LHCN-M2 (cell line): ENCODE results near the gene TICAM2. TPM values are rescaled to one million over a fixed set of nuclear protein-coding genes. Genes with fewer than 3 reads are reported as not detected.
"Not testable (repeated sequence)": the region's sequence is repeated elsewhere in the genome, so short reads cannot be mapped to it uniquely, and the experiment has no call there.

ENCODE experiments used
- DNase-seq: peaks from one replicate; pipeline ENCODE4 v3.0.0-alpha.2; 2012; ENCODE audit warnings: low read depth
- polyA plus RNA-seq: library from polyadenylated mRNA; unstranded; fragments of >200 nt; gene quantifications from one replicate; pipeline ENCODE4 v1.2.1, GENCODE V29; 2012; ENCODE audit warnings: missing spikeins
- total RNA-seq: library from RNA; depleted of rRNA; stranded (reverse); fragments of >200 nt; gene quantifications from 2 replicates; pipeline ENCODE4 v1.2.3, GENCODE V29; 2014; rRNA removed

The TICAM2 gene, protein sequence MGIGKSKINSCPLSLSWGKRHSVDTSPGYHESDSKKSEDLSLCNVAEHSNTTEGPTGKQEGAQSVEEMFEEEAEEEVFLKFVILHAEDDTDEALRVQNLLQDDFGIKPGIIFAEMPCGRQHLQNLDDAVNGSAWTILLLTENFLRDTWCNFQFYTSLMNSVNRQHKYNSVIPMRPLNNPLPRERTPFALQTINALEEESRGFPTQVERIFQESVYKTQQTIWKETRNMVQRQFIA
- total RNA-seq = 7.5 and 9.1 TPM in 2 replicates
- polyA plus RNA-seq = 5.2 TPM

DNA sequence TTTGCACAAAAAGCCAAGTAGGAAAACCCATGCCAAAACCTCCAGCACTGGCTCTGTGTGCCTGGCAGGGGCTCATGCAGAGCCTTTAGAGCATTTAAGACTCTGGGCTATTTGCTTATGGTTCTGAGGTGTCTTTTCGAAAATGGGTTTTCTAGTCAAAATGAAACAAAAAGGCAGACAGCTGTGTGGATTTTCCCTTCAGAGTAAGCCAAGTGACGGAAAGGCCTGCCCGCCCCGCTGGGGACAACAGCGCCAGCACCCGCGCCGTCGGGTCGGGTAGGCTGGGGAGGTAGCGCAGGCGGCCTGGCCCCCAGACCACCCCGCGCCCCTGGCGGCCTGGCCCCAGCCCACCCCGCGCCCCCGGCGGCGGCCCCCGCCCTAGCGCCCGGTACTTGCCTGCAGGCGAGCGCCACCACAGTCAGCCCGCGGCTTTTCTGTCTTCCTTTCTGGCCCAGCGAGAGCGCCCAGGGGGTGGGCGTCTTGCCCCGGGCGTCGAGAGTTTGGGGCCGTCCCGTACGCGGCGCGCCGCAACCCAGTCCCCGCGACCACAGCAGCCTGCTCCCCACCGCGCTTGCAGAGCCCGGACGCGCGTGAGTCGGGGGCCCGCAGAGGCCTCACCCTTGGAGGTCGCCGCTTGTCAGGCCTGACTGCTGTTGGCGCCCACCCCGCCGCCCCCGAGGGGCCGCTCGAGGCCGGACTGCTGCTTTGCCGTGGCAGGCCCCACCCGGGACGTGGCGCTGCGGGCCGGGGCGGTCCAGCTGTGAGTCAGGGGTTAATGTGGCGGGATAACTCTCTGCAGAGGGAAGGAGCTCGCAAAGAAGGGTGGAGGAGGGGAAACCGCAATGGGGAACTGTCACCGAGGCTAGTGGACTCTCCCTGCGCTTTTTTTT is at the start of gene TICAM2:
TSS of gene TICAM2 (minus strand) at position 779 of the 890 bp plus-strand sequence. CDS start 21,223 bp downstream, outside the sequence.
- DNase-seq = peak; percentile 77

DNA sequence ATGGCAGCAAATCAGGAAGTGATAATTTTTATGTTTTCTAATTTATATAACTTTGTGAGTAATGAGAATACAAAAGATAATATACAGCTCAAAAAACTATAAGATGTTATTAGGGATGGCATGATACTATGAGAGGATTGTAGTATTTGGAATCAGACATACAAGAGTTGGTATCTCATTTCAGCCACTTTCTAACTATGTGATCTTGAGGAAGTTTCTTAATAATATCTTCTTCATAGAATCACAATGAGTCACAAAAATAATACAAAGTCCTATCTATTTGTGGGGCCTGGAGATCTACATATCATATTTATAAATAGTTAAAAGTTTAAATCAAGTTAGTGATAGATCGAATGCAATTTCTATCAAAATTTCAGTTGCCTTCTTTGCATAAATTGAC is 47.3 kb upstream of the TICAM2 start:
- peak; percentile 35 for DNase-seq

DNA sequence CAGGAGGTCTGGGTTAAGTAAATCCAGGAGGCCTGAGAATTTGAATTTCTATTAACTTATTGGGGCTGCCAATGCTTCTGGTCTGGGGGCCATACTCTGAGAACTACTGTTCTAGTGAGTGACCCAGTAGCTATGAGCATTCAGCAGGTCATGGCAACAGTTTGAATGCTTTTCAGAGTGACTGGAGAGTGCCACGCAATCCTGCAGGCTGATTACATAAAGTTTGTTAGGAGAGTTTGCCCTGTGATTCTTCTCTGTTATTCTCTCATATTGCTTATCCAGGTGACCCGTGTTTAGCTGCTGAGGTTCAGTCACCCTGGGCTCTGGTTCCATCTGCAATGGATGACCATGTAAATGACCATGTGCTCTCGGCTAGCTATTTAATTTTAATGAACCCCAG is 45.8 kb upstream of the TICAM2 start:
- no peak for DNase-seq

DNA sequence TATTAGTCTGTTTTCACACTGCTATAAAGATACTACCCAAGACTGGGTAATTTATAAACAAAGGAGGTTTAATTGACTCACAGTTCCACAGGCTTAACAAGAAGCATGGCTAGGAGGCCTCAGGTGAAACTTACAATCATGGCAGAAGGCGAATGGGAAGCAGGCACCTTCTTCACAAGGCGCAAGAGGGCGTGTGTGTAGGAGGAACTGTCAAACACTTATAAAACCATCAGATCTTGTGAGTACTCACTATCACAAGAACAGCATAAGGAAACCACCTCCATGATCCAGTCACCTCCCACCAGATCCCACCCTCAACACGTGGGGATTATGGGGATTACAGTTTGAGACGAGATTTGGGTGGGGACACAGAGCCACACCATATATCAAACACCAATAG is 43.1 kb upstream of the TICAM2 start:
- not testable (repeated sequence) for DNase-seq

DNA sequence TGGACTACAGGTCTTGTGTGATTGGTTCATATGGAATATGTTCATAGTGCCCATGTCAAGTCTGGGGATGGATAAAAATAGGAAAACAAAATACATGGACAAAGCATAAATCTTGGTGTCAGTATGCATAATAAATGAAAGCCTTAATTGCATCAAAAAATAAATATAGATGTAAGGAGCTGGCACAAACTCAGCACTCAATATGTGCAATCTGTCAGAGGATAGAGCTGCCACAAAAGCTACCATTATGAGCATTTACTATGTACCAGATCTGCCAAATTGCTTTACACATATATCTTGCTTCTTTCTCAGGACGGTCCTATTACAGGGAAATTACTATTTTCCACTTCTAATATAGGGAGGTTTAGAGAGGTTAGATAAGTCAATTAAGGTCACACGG is 41.8 kb upstream of the TICAM2 start:
- DNase-seq = no peak

DNA sequence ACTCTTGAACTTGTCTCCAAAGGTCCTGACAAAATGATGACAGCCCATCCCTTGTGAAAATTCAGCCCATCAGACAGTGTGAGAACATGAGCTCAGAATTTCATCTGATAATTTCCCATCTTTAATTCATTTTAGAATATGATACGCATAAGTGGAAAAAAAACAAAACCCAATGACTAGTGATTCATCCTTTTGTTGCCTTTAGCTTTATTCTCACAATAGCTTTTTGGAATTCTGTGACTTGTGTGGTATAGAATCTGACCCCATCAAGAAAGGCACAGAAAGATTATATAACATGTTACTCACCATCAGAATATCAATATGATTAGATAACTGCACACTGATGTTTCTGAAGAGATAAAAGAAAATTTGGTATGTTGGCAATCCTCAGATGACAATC is 39.7 kb upstream of the TICAM2 start:
- peak; percentile 26 for DNase-seq

DNA sequence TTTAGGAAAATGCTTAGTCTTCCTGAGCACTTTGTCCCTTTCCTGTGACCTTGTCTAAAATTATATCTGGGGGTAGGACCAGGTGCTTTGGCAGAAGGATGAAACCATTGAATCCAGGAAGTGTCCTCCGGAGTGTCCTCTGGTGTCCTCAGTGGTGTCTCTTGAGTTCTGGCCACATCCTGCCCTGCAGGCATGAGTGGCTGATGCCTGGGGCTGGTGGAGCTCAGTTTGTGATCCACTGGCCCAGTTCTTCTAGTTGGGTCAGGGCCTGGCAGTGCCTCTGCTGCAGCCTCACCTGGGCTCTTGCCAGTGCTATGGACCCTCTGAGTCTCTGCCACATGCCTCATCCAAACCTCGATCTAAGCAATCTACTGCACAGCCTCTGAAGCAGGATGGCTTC is 38.0 kb upstream of the TICAM2 start:
- DNase-seq = no peak

DNA sequence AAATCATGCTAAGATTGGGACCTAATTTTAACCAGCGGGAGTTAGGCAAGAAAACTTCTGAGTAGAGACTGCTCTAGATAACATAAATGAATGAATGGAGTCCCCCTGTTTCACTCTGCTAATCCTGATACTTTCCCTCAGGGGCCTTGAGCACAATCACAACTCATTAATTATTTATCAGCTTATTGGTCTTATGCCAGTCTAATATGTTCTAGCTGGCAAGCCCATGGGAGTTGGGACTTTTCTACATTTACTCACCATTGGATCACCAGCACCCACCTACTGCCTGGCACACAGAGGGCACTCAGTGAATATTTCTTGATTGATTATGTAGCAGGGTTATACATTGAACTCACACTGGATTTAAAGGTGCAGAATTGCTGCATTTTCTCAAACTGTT is 37.1 kb upstream of the TICAM2 start:
- no peak for DNase-seq

DNA sequence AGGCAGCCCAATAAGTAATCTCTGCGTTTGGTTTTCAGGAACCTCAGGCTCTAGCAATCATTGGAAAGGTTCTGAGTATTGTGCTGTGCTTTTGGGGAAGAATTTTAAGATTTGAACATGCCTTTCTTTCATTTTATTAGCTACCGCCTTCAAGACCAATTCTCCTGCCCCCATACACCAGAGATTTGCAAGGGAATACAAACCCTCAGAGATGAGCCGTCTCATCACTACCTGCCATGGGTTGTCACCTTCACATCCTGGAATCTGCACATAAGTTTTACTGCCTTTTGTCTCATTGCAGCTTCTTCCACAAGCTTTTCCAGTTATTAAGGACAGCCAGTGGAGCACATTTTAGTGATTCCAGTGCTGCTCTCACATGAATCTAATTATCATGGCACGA is 35.2 kb upstream of the TICAM2 start:
- no peak for DNase-seq

DNA sequence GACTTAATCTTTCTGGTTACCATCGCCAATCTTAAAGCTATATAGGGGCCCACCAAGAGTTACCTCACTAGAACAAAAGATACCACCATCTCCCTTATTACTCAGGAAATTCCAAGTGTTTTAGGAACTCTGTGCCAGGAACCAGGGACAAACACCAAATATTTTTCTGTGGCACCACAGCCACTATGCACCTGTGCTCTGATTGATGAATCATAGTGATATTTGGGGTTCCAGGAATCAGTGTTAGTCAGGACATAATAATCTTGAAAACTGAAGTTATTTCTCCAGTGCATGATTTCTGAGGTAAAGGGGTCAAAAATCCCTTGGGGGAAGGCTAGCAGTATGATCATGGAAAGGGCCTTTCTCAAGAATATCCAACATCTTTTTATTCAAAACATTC is 33.7 kb upstream of the TICAM2 start:
- peak; percentile 33 for DNase-seq

DNA sequence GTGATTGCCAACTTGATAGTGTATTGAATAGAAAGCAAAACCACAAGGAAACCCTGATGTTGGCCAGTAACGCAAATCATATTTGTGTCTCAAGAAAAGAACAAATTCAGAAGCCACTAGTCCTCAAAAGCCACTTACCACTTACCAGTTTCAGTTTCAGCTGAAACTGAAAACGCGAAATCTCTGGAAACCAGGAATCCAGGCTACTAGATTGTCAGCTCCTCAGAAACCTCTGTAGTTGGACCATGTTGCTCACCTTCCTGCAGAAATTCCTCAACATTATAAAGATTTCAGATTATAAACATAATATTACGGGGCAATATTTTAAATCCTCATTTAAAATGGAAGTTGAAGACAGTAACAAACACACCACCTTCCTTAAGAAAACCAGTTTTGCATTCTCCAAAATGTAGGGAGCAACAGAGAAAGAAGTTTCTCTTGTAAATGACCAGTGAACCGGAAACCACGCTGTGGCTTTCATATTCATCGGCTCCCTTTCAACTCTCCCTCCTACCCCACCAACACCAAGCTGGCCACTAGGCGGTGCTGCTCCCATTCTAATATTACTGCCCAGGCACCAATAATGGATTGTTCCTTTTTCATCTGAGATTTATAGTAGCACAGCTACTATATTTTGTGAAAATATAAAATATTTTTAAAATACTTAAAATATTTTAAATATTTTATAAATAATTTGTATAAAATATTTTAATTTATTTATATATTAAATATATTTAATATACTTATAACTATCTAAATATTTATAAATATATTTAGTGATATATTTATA is 32.3 kb upstream of the TICAM2 start:
- DNase-seq = peak; percentile 79

DNA sequence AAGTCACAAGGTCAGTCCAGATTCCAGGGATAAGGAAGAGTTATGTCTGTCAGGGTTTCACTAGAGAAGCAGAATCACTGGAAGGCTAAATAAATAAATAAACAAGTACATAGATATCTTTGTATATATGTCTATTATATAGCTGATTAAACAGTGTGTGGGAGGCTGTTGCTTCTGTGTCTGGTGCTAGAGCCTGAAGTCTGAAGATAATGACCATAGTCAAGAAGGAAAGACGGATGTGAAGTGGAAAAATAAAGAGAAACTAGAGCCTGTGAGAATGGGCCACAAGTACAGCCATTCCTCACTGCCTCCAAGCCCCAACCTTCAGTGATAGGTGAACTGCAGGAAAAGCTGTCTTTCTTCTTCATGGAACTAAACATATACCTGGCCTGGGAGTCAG is 27.6 kb upstream of the TICAM2 start:
- no peak for DNase-seq

DNA sequence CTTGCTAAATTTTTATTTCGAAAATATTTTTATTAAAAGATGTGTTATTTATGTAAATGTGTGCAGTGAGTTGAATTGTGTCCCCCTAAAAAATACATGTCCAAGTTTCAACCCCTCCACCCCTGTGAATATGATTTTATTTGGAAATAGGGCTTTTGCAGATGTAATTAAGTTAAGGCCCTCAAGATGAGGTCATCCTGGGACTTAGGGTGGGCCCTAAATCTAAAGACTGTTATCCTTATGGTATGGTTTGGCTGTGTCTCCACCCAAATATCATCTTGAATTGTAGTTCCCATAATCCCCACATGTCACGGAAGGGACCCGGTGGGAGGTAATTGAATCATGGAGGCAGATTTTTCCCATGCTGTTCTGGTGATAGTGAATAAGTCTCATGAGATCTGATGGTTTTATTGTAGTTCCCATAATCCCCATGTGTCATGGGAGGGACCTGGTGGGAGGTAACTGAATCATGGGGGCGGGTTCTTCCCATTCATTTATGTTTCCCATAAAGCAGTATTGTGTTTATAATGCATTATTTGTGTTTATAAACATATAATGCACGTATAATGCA is 25.1 kb upstream of the TICAM2 start:
- DNase-seq = no peak

DNA sequence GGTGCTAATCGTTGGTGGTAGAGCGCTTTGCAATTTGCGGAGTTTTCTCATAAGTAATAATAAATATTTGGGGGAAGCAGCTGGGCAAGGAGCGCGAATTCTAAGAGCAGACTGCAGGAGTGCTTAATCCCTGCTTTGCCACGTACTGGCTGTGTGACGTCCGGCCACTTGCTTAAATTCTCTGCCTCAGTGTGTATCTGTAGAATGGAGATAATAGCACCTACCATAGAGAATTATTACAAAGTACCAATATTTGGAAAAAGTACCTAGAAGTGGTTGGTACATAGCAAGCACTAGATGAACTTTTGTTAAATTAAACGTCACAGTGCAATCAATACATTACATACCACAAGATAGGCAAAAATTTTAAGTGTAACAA is 24.2 kb upstream of the TICAM2 start:
- no peak for DNase-seq

DNA sequence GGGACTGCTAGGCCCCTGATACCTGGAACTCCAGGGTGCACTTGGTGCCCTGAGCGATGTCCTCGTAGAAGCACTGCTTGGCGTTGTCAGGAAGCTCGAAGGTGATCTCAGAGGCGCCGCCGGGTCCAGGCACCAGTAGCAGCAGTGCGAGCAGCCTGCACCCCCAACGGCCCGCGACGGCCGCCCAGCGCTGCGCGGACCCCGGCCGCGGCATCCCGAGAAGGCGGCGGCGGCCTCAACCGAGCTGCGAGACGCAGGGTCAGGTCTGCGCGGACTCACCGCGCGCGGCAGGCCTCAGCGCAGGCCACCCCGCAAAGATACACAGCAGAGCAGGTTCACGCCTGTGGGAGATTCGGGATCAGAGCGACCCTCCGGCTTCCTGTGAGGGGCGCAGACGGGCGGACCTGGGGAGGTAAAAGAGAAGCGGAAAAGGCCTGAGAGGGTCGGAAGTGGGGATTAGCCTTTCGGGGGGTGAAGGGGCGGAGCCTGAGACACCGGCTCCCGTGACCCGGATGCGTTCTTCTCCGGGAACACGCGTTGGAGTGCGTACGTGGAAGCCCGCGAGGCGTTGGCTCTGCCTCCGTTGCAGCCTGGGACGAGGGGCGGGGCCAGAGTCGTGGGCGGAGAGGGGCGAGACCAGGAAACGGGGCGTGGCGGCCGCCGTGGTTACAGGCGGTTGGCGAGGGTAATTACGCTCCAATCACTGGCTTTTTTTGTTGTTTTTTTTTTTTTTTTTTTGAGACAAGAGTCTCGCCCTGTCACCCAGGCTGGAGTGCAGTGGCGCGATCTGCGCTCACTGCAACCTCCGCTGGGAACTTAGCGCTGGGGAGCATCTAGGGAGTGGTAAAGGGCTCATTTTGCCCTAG is 23.5 kb upstream of the TICAM2 start, which contains the start of gene TMED7:
TSS of gene TMED7 (minus strand) at position 458 of the 866 bp plus-strand sequence. CDS start at position 214, 244 bp downstream.
- peak; percentile 97 for DNase-seq

DNA sequence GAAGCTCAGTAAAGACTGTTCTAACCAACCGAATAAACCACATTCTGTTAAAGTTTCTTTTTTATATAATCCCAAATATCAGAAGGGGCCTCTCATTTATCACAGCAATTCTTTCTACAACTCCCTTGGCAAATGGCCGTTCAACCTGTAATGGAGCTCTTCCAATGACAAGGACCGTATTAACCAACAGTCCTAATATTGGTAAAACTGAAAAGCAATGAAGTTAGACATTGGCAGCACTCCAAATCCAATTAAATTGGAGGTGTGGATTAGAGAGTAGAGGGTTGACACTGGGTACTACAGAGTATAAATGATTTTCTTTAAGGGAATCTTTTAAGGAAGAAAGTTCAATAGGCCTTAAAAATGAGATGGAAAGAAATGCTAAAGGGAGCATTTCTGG is 22.7 kb upstream of the TICAM2 start:
- no peak for DNase-seq

DNA sequence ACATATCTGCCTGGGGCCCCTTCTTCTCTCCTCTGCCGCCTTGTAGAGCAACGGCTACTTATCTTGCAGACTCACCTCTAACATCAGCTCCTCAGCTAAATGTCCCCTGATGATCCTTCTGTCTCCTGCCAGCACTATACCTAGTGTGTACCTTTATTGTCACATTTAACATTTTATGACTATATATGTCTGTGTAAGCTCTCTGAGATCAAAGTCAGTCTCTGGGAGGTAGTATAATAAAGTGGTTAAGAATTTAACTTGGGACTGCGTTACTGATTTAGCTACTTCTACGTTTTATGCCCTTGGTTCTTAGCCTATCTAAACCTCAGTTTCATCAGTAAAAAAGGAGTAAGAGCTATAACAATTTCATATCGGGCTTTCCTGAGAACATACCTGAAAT is 21.4 kb upstream of the TICAM2 start:
- DNase-seq = no peak

DNA sequence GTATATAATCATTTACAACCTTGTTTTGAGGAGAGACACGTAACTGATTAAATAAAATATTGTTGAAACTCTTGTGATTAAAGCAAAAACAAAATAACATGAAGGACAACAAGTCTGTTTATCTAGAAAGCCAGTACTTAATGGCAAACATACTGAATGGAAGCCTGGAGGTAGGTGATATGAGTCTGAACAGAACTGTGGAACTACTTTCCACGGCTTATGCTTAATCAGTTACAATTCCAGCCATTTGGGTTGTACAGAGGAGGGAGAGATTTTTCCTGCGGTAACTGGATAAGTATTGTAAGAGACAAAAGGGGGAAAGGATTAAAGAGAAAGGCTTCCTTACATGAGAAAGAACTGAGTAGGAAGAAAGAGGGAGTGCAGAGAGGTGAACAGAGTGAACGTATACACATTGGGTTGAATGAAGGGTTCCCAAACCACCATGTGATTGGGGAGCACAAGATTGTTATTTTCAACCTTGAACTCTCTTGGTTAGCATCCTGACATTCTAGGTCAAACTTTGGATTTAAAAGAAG is 19.2 kb upstream of the TICAM2 start:
- no peak for DNase-seq

DNA sequence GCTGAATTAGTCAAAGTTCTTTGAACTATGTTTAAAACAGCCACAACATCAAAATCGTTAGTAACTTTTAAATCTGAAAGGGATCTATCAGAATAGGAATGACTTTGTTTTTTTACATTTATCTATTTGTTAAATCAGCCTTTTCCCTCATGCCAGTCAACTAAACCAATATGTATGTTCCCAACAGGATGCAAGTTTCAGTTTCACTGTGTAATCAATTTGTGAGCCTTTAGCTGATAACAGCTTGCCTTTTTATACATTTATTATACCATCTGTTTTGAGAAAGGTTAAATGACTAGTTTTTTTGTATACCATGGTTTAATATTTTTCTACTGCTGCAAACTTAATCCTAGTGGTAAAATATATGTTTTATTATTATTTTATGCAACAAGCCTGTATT is 14.6 kb upstream of the TICAM2 start:
- DNase-seq = no peak

DNA sequence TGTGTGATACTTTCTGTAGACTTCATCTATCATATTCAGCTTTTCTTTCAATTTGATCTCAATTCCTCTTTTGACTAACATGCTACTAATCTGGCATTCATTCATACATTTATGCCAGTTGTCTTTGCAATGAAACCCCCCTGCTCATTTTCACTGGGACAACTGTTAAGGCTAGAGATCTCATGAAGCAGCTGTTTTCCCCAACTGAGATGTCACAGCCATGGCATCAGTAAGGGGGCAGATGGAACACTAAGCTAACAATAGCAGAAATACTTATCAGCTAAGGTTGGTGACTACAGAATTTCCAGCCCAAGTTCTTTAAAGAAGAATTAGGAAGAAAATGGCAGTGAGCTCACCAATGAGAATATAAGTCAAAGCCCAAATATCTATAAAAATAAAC is 14.2 kb upstream of the TICAM2 start:
- no peak for DNase-seq
